Measurements from ENCODE around the gene CDK14.
"Not testable (repeated sequence)": the region's sequence is repeated elsewhere in the genome, so short reads cannot be mapped to it uniquely, and the experiment has no call there.

The CDK14 gene

GRCh38 chr7:90804370-90804769 is 208.2 kb downstream of the CDK14 start:
- no peak for TF ChIP-seq CTCF (IDR thresholded peaks at IDR 0.05; ENCODE audit: borderline replicate concordance, extremely low read depth, low read length, poor library complexity, severe bottlenecking)
- TF ChIP-seq EZH2 (IDR thresholded peaks at IDR 0.05; ENCODE audit: borderline replicate concordance, low read depth, low read length, severe bottlenecking): no peak
- Histone ChIP-seq H3K9me3 (ENCODE audit: insufficient read depth, low read length, severe bottlenecking) (no peaks in the 10 kb centered on the region), H3K36me3 (ENCODE audit: insufficient read depth, low read length) (no peaks in the 10 kb centered on the region), H3K4me1 (ENCODE audit: insufficient read depth, low read length) (no peaks in the 10 kb centered on the region), H3K4me3 (ENCODE audit: low read depth in 1 of 2, low read length in 2 of 2) (no peak overlapping the region), H3K27ac (ENCODE audit: low read length) (no peak overlapping the region), H3K4me2 (ENCODE audit: insufficient read depth, low read length) (no peak overlapping the region), H3K27me3 (ENCODE audit: insufficient read depth, low read length, poor library complexity) (no peaks in the 10 kb centered on the region), H3K79me2 (ENCODE audit: insufficient read depth, low read length) (no peaks in the 10 kb centered on the region), H2AFZ (ENCODE audit: low read depth, low read length) (no peak overlapping the region), H3K9ac (ENCODE audit: low read depth, low read length) (no peak overlapping the region), H4K20me1 (ENCODE audit: insufficient read depth, low read length) (no peaks in the 10 kb centered on the region)
- DNase-seq (no peak), ATAC-seq (ENCODE audit: insufficient read depth, low read depth) (no peak)

GRCh38 chr7:90815552-90815951 is 219.4 kb downstream of the CDK14 start:
- not testable (repeated sequence) for DNase-seq; H3K27me3 ChIP-seq (ENCODE audit: insufficient read depth, low read length, poor library complexity); H3K27ac ChIP-seq (ENCODE audit: low read length); H3K36me3 ChIP-seq (ENCODE audit: insufficient read depth, low read length); H3K9me3 ChIP-seq (ENCODE audit: insufficient read depth, low read length, severe bottlenecking); H2AFZ ChIP-seq (ENCODE audit: low read depth, low read length); H3K4me3 ChIP-seq (ENCODE audit: low read depth in 1 of 2, low read length in 2 of 2); H3K4me1 ChIP-seq (ENCODE audit: insufficient read depth, low read length); H3K4me2 ChIP-seq (ENCODE audit: insufficient read depth, low read length); H3K9ac ChIP-seq (ENCODE audit: low read depth, low read length); H3K79me2 ChIP-seq (ENCODE audit: insufficient read depth, low read length); H4K20me1 ChIP-seq (ENCODE audit: insufficient read depth, low read length); ATAC-seq (ENCODE audit: insufficient read depth, low read depth)

GRCh38 chr7:90816511-90817142 is 220.5 kb downstream of the CDK14 start:
- DNase-seq: no peak

GRCh38 chr7:90817151-90817550 is 221.0 kb downstream of the CDK14 start:
- Histone ChIP-seq H2AFZ (ENCODE audit: low read depth, low read length) (no peak overlapping the region), H3K36me3 (ENCODE audit: insufficient read depth, low read length) (no peaks in the 10 kb centered on the region), H4K20me1 (ENCODE audit: insufficient read depth, low read length) (no peaks in the 10 kb centered on the region), H3K27ac (ENCODE audit: low read length) (no peak overlapping the region), H3K4me2 (ENCODE audit: insufficient read depth, low read length) (no peak overlapping the region), H3K9me3 (ENCODE audit: insufficient read depth, low read length, severe bottlenecking) (no peaks in the 10 kb centered on the region), H3K9ac (ENCODE audit: low read depth, low read length) (no peak overlapping the region), H3K4me1 (ENCODE audit: insufficient read depth, low read length) (no peaks in the 10 kb centered on the region), H3K4me3 (ENCODE audit: low read depth in 1 of 2, low read length in 2 of 2) (no peak overlapping the region), H3K79me2 (ENCODE audit: insufficient read depth, low read length) (no peaks in the 10 kb centered on the region), H3K27me3 (ENCODE audit: insufficient read depth, low read length, poor library complexity) (no peaks in the 10 kb centered on the region)
- TF ChIP-seq EZH2 (IDR thresholded peaks at IDR 0.05; ENCODE audit: borderline replicate concordance, low read depth, low read length, severe bottlenecking) (no peak), CTCF (IDR thresholded peaks at IDR 0.05; ENCODE audit: borderline replicate concordance, extremely low read depth, low read length, poor library complexity, severe bottlenecking) (no peak)
- DNase-seq: no peak
- no peak for ATAC-seq (ENCODE audit: insufficient read depth, low read depth)

More at GRCh38 chr7:90816511-90817142, 220.5 kb downstream of the CDK14 start:
- no peak overlapping the region for H2AFZ ChIP-seq (ENCODE audit: low read depth, low read length)
- no peak overlapping the region for H3K9ac ChIP-seq (ENCODE audit: low read depth, low read length)
- no peaks in the 10 kb centered on the region for H3K79me2 ChIP-seq (ENCODE audit: insufficient read depth, low read length)
- no peaks in the 10 kb centered on the region for H3K36me3 ChIP-seq (ENCODE audit: insufficient read depth, low read length)
- no peaks in the 10 kb centered on the region for H3K9me3 ChIP-seq (ENCODE audit: insufficient read depth, low read length, severe bottlenecking)
- H3K27me3 ChIP-seq (ENCODE audit: insufficient read depth, low read length, poor library complexity): no peaks in the 10 kb centered on the region
- no peak overlapping the region for H3K27ac ChIP-seq (ENCODE audit: low read length)
- H4K20me1 ChIP-seq (ENCODE audit: insufficient read depth, low read length): no peaks in the 10 kb centered on the region
- no peak for ATAC-seq (ENCODE audit: insufficient read depth, low read depth)
- H3K4me1 ChIP-seq (ENCODE audit: insufficient read depth, low read length): no peaks in the 10 kb centered on the region
- no peak overlapping the region for H3K4me3 ChIP-seq (ENCODE audit: low read depth in 1 of 2, low read length in 2 of 2)
- no peak for TF ChIP-seq CTCF (IDR thresholded peaks at IDR 0.05; ENCODE audit: borderline replicate concordance, extremely low read depth, low read length, poor library complexity, severe bottlenecking)
- TF ChIP-seq EZH2 (IDR thresholded peaks at IDR 0.05; ENCODE audit: borderline replicate concordance, low read depth, low read length, severe bottlenecking): no peak
- no peak overlapping the region for H3K4me2 ChIP-seq (ENCODE audit: insufficient read depth, low read length)

Data from DND-41 (cell line).